ENCODE results near the gene CHRNB1. TPM values are rescaled to one million over a fixed set of nuclear protein-coding genes. Genes with fewer than 3 reads are reported as not detected.

Gene CHRNB1
- total RNA-seq, 1 donor from 2014 or later: 7.5 TPM

DNA sequence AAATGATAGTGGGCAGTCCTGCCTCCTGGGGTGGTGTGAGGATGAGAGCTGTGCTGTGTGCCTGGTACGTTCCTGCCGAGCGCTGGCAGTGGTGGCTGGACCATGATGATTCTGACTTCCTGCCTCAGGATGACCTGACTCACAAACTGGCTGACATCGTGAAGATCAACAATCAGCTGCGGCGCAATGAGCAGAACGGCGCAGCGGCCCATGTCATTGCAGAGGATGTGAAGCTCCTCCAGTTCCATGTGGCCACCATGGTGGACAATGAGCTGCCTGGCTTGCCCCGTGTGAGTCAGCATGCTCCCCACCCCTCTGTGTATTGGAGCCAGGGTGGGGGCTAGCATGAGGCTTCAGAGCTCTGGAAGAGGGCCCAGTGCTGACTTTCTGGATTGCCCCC is 52.4 kb downstream of the CHRNB1 start:
- H3K36me3 ChIP-seq: no peaks in the 10 kb centered on the region
- no peak overlapping the region for H3K27ac Mint-ChIP-seq

DNA sequence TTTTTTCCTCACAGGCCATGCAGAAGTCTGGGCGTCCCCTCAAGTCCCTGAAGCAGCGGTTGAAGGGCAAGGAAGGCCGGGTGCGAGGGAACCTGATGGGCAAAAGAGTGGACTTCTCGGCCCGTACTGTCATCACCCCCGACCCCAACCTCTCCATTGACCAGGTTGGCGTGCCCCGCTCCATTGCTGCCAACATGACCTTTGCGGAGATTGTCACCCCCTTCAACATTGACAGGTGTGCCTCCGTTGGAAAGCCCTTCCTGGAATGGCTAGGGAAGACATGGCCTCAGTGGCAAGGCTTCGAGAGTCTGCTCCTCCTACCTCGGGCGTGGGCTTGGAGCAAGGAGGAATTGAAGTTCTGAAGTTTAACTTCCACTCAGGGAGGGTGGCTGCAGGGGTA is 52.8 kb downstream of the CHRNB1 start:
- no peaks in the 10 kb centered on the region for H3K4me1 ChIP-seq
- H3K27ac ChIP-seq: no peak overlapping the region
- no peak overlapping the region for H3K9ac ChIP-seq
- DNase-seq (ENCODE audit: low spot score): no peak
- no peaks in the 10 kb centered on the region for H3K27me3 ChIP-seq
- Mint-ChIP-seq H3K4me3 (no peak overlapping the region), H3K36me3 (peaks cover 52% of the 10 kb centered on the region), H3K27ac (no peak overlapping the region), H3K27me3 (ENCODE audit: insufficient read depth, low read depth) (peaks cover 9% of the 10 kb centered on the region), H3K4me1 (peaks cover 4% of the 10 kb centered on the region), H3K9me3 (no peaks in the 10 kb centered on the region)
- peaks cover 4% of the 10 kb centered on the region for H3F3A ChIP-seq (ENCODE audit: low read depth)
- no peak overlapping the region for H2AFZ ChIP-seq (replicated peaks)
- TF ChIP-seq EZH2 (IDR thresholded peaks at IDR 0.05): no peak
- no peak for TF ChIP-seq EZH2phosphoT487 (IDR thresholded peaks at IDR 0.05)
- TF ChIP-seq CTCF (IDR thresholded peaks at IDR 0.05): no peak
- peaks cover 34% of the 10 kb centered on the region for H3K79me2 ChIP-seq (ENCODE audit: low read depth)
- H4K20me1 ChIP-seq (ENCODE audit: low read depth): peaks cover 43% of the 10 kb centered on the region
- H3K4me2 ChIP-seq: no peak overlapping the region
- no peak overlapping the region for H3K4me3 ChIP-seq
- no peaks in the 10 kb centered on the region for H3K36me3 ChIP-seq
- H3K9me3 ChIP-seq (ENCODE audit: low read depth): no peaks in the 10 kb centered on the region

More for the DNA sequence above, 52.4 kb downstream of the CHRNB1 start:
- Histone ChIP-seq H3K27me3 (no peaks in the 10 kb centered on the region), H3K4me3 (no peak overlapping the region), H4K20me1 (ENCODE audit: low read depth) (peaks cover 45% of the 10 kb centered on the region), H3K9ac (no peak overlapping the region), H3K4me1 (peaks cover under 1% of the 10 kb centered on the region), H3F3A (ENCODE audit: low read depth) (peaks cover 4% of the 10 kb centered on the region), H3K79me2 (ENCODE audit: low read depth) (peaks cover 38% of the 10 kb centered on the region), H3K4me2 (no peak overlapping the region), H2AFZ (replicated peaks) (no peak overlapping the region), H3K27ac (no peak overlapping the region), H3K9me3 (ENCODE audit: low read depth) (no peaks in the 10 kb centered on the region)
- no peaks in the 10 kb centered on the region for H3K9me3 Mint-ChIP-seq
- no peak overlapping the region for H3K4me3 Mint-ChIP-seq
- peaks cover 4% of the 10 kb centered on the region for H3K4me1 Mint-ChIP-seq
- peaks cover 50% of the 10 kb centered on the region for H3K36me3 Mint-ChIP-seq
- peaks cover 9% of the 10 kb centered on the region for H3K27me3 Mint-ChIP-seq (ENCODE audit: insufficient read depth, low read depth)
- TF ChIP-seq EZH2phosphoT487 (IDR thresholded peaks at IDR 0.05): no peak
- no peak for TF ChIP-seq EZH2 (IDR thresholded peaks at IDR 0.05)
- no peak for TF ChIP-seq CTCF (IDR thresholded peaks at IDR 0.05)
- DNase-seq (ENCODE audit: low spot score): no peak

DNA sequence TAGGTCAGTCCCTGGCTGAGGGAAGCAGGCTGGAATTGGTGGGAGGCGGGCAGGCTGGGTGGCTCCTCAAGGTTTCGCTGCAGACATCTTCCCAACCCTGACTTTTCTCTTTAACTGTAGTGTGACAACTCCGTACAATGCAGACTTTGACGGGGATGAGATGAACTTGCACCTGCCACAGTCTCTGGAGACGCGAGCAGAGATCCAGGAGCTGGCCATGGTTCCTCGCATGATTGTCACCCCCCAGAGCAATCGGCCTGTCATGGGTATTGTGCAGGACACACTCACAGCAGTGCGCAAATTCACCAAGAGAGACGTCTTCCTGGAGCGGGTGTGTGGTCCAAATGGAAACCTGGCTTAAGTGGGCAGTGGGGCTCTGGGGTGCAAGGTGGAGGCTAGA is 54.3 kb downstream of the CHRNB1 start:
- Histone ChIP-seq H3F3A (ENCODE audit: low read depth) (peaks cover 5% of the 10 kb centered on the region), H3K9ac (no peak overlapping the region), H4K20me1 (ENCODE audit: low read depth) (peaks cover 34% of the 10 kb centered on the region), H3K4me2 (no peak overlapping the region), H3K36me3 (no peaks in the 10 kb centered on the region), H2AFZ (replicated peaks) (no peak overlapping the region), H3K27me3 (no peaks in the 10 kb centered on the region), H3K4me1 (no peaks in the 10 kb centered on the region), H3K4me3 (no peak overlapping the region), H3K79me2 (ENCODE audit: low read depth) (peaks cover 19% of the 10 kb centered on the region), H3K27ac (no peak overlapping the region), H3K9me3 (ENCODE audit: low read depth) (no peaks in the 10 kb centered on the region)
- H3K9me3 Mint-ChIP-seq: no peaks in the 10 kb centered on the region
- no peak for TF ChIP-seq EZH2 (IDR thresholded peaks at IDR 0.05)
- no peak for TF ChIP-seq CTCF (IDR thresholded peaks at IDR 0.05)
- TF ChIP-seq EZH2phosphoT487 (IDR thresholded peaks at IDR 0.05): no peak
- peaks cover 58% of the 10 kb centered on the region for H3K36me3 Mint-ChIP-seq
- no peaks in the 10 kb centered on the region for H3K4me1 Mint-ChIP-seq
- H3K27ac Mint-ChIP-seq: peak overlapping the region; percentile 79
- peaks cover 5% of the 10 kb centered on the region for H3K27me3 Mint-ChIP-seq (ENCODE audit: insufficient read depth, low read depth)
- H3K4me3 Mint-ChIP-seq: peak overlapping the region; percentile 69
- no peak for DNase-seq (ENCODE audit: low spot score)
